GM10266 (cell line): ENCODE results near the gene RPN2.

Source experiments
- DNase-seq: peaks from one replicate; pipeline ENCODE4 v3.0.0; 2012; ENCODE audit errors: extremely low spot score
- CTCF ChIP-seq: IDR thresholded peaks from 2 replicates; pipeline ENCODE4 v1.5.1; 2012; ENCODE audit warnings: mild to moderate bottlenecking, low read depth; ENCODE audit not compliant: control insufficient read depth, insufficient read depth; ENCODE audit errors: missing control alignments

Gene RPN2

GRCh38 chr20:37204056-37204455 is 24.9 kb downstream of the RPN2 start:
- DNase-seq: no peak
- TF ChIP-seq CTCF: no peak

GRCh38 chr20:37205130-37205529 is 26.0 kb downstream of the RPN2 start:
- no peak for TF ChIP-seq CTCF
- no peak for DNase-seq

GRCh38 chr20:37205794-37206193 is 26.7 kb downstream of the RPN2 start:
- no peak for TF ChIP-seq CTCF
- DNase-seq: no peak

GRCh38 chr20:37207171-37207570 is 28.0 kb downstream of the RPN2 start:
- no peak for TF ChIP-seq CTCF

GRCh38 chr20:37209193-37209592 is 30.1 kb downstream of the RPN2 start:
- TF ChIP-seq CTCF: no peak
- DNase-seq: no peak

More at GRCh38 chr20:37207171-37207570, 28.0 kb downstream of the RPN2 start:
- no peak for DNase-seq

GRCh38 chr20:37209661-37210314 is 30.7 kb downstream of the RPN2 start:
- no peak for DNase-seq
- TF ChIP-seq CTCF: no peak

- TF ChIP-seq CTCF: no peak
- DNase-seq: no peak
Observed at GRCh38 chr20:37218441-37218840, 39.3 kb downstream of the RPN2 start.
